Frontal cortex (tissue), 4 donors: Measurements from ENCODE around the gene VPS37C. TPM values are rescaled to one million over a fixed set of nuclear protein-coding genes. Genes with fewer than 3 reads are reported as not detected.

ENCODE experiments used
- DNase-seq, 2 donors: peaks; one replicate each; pipeline ENCODE4 v3.0.0; 2012; ENCODE audit warnings: low spot score in 2 of 2
- FAIRE-seq: peaks from 2 replicates; lab custom pipeline; 2012; peaks lifted over from hg19 to GRCh38; lab: Jason Lieb, UNC
- total RNA-seq: library from RNA; depleted of rRNA; stranded (reverse); fragments of >200 nt; gene quantifications from one replicate; pipeline ENCODE4 v1.2.3, GENCODE V29; 2014
- donor health status: control.
- donor health status: control.
- donor health status: control.

Gene VPS37C
- total RNA-seq, 1 donor from 2014 or later = 4.5 TPM

GRCh38 chr11:61083601-61084147, 77.6 kb downstream of the VPS37C start:
- no peak for DNase-seq
- FAIRE-seq = no peak

- no peak for FAIRE-seq
- DNase-seq = no peak
Measured at GRCh38 chr11:61082931-61083531, 78.2 kb downstream of the VPS37C start.

- DNase-seq (no peak), FAIRE-seq (no peak)
Measured at GRCh38 chr11:61082062-61082870, 79.0 kb downstream of the VPS37C start.

- FAIRE-seq (no peak), DNase-seq (no peak)
Measured at GRCh38 chr11:61080986-61081590, 80.1 kb downstream of the VPS37C start.

- DNase-seq (no peak), FAIRE-seq (no peak)
Measured at GRCh38 chr11:61080526-61080925, 80.7 kb downstream of the VPS37C start.

Other genes starting within 250 kb of the VPS37C start
- gene TMEM109, start 247.3 kb downstream of the VPS37C start, total RNA-seq = 9.4 TPM
- gene TMEM132A, start 237.0 kb downstream of the VPS37C start, total RNA-seq = 131 TPM
- 3.3 TPM for gene SLC15A3, start 209.2 kb downstream of the VPS37C start, total RNA-seq
- 0.82 TPM for gene CD6, start 189.7 kb downstream of the VPS37C start, total RNA-seq
- not detected for gene CD5, start 58.9 kb downstream of the VPS37C start, total RNA-seq
- not detected for gene PGA3, start 42.1 kb upstream of the VPS37C start, total RNA-seq
- 0.82 TPM for gene PGA4, start 60.9 kb upstream of the VPS37C start, total RNA-seq
- gene PGA5, start 79.7 kb upstream of the VPS37C start, total RNA-seq = 0.82 TPM
- 2.0 TPM for gene VWCE, start 133.9 kb upstream of the VPS37C start, total RNA-seq
- 223 TPM for gene DDB1, start 171.7 kb upstream of the VPS37C start, total RNA-seq
- gene TKFC, start 171.8 kb upstream of the VPS37C start, total RNA-seq = 7.7 TPM
- gene CYB561A3, start 200.5 kb upstream of the VPS37C start, total RNA-seq = 4.9 TPM
- 28.5 TPM for gene TMEM138, start 200.9 kb upstream of the VPS37C start, total RNA-seq
- 10.2 TPM for gene TMEM216, start 231.2 kb upstream of the VPS37C start, total RNA-seq